ENCODE data around the gene ABHD12.
"Not testable (repeated sequence)": the region's sequence is repeated elsewhere in the genome, so short reads cannot be mapped to it uniquely, and the experiment has no call there.

Gene ABHD12

DNA sequence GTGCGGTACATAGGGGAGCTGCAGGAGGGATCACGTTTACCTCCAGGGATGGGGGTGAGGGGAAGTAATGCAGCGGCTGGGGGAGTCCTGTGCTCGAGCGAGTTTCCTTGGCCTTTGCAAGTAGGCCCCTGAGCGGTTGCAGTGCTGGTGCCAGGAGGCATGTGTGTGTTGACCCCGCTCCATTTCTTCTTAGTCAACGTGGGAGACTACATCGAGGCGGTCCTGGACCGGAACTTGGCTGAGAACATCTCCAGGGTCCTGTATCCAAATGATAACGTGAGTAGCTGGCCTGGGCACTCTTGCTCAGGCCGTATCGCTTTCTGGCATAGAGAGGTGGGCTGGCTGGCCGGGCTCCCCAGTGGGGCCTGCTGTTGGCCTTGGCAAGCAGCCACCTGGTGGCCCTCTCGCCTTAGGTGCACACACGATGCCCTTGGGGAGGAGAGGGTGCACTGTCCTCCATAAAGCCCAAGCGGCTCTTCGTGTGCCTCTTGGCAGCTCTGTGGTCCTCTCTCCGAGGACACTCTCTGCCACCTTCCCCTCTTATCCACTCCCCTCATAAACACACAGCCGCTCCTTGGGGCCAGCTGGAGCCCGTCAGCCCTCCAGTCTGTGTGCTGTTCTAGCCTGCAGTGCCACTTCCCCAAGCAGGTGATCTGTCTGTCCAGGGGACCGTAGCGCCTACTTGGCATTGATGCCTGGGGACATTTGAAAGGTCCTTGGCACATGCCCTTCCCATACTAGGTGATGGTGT lies 113.4 kb downstream of the ABHD12 start:
- DNase-seq (ENCODE audit: low read depth in 2 of 2): no peak

DNA sequence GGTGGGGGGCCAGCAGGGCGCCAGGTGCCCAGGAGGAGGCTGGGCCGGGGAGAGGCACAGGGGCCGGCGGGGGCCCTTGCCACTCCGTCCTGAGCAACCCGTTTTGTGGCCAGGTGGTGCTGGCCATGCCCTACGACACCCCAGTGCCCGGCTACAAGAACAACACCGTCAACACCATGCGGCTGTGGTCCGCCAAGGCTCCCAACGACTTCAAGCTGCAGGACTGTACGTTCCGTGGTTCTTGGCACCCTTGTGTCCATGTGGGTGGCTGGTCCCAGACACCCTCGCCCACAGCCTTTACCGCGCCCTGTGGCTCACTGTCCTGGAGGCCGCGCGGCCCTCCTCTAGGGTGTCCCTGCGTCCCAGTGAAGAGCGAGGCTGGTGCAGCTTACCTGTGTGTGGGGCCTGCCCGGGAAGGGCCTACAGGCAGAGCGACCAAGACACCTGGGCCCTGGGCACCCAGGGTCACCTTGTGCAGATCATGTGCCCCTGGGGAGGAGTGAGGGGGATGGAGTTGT lies 114.0 kb downstream of the ABHD12 start:
- no peak for DNase-seq (ENCODE audit: low read depth in 2 of 2)

DNA sequence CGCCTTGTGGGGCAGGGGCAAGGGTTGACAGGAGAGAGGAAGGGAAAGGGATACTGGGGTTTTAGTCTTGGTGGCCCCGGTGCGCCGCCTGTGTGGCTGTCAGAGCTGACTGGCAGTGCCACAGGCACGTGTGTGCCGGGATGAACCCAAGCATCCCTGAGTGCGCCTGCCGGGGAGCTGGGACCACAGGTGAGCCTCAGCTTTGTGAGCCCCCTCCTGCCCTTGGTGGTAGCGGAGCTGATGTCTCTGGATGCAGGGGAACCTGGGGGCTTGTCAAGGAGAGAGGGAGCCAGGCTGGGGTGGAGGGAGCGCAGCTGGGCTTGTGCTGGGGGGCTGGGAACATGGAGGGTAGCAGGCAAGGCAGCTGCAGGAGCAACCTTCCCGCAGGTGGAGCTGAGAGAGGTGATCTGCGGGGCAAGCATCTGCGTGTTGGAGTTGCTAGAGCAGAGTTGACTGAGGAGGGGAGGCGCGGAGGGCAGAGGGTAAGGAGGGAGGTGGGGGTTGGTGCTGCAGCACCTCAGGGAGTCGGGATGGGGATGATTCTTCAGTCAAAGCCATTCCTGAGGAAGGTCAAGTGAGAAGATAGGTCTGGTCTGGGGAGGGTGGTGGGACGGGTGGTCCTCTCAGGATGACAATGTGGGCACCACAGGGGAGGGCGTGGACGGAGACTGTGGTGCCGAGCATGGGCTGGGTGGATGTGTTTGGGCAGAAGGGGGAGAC lies 114.7 kb downstream of the ABHD12 start:
- DNase-seq (ENCODE audit: low read depth in 2 of 2): no peak

DNA sequence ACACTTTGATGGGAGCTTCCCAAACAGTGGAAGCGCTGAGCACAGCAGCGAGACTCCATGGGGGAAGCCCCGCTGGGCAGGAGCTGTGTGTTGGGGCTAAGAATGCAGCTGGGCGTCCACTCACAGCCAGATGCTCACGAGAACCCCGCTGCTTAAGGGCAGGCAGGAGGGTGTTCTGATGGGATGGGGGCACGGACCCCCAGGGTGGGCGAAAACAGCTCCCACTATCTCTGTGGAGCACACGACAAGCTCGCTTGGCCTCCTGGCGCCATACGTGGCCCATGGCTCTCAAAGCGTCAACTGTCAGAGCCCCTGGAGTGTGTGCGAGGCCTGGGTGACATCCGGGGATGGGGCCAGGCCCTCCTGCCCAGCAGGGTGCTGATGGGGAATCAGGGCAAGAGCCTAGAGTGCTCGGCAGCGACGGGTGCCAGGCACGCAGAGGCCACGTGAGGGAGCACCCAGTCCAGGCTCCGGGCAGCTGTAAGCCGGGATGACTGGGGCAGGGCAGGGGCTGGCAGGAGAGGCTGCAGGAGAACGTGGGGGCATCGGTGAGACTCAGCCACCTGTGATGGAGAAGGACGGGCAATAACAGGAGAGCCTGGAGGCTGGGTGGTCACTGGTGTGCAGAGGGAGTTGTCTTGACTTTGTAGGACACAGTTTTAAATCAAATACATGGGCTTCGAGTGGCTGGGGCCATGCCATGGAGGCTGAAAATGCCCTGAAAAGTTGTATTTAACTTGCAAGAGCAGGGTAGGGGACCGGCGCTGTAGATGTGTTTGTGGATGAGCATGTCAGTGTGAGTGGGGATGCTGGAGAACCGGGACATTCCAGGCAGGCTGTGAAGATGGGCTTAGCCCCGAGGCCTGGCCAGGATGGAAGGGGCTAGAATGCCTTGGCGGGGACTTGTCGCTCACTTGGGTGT lies 115.5 kb downstream of the ABHD12 start:
- DNase-seq (ENCODE audit: low read depth in 2 of 2): no peak

DNA sequence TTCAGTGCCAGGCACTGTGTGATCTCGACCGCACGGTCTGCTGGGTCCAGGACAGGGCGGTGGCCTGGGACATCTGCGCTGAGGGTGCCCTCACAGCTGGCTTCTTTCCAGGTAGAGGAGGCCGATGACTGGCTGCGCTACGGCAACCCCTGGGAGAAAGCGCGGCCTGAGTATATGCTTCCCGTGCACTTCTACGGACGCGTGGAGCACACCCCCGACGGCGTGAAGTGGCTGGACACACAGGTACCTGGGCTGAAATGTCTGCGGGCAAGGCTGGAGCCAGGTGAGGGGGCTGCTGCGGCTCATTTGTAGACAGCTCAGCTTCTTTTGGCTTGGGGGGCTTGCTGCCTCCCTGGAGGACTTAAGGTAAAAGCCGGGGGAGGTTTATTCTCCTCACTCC lies 116.2 kb downstream of the ABHD12 start:
- DNase-seq (ENCODE audit: low read depth in 2 of 2): no peak

DNA sequence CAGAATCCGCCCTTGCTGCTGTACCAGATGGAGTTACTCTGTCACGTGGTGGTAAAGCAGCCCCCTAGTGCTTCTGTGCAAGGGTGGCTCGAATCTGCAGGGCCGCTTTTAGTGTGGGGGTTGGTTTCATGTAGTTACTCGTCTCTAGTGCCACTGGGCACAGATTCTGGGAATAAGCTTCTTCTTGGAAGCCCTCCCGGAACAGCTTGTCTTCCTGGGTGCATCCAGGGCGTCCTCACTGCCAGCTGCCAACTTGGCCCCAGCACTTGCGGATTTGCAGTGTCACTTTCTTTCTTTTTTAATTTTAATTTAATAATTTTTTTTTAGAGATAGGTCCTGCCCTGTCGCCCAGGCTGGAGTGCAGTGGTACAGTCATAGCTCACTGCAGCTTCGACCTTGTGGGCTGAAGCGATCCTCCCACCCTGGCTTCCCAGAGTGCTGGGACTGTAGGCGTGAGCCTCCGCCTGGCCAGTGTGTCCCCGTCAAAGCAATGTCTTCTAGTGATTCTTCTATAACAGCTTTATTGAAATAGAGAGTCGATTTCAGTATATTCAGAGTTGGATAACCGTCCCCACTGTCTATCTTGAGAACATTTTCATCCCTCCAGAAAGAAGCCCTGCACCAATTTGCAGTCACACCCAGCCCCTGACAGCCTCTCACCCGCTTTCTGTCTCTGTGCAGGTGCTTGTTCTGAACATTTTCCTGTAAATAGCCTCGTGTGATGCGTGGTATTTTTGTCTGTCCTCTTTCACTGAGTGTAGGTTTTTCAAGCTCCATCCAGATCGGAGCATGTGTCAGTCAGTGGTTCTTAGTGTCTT lies 116.9 kb downstream of the ABHD12 start:
- DNase-seq (ENCODE audit: low read depth in 2 of 2): no peak

DNA sequence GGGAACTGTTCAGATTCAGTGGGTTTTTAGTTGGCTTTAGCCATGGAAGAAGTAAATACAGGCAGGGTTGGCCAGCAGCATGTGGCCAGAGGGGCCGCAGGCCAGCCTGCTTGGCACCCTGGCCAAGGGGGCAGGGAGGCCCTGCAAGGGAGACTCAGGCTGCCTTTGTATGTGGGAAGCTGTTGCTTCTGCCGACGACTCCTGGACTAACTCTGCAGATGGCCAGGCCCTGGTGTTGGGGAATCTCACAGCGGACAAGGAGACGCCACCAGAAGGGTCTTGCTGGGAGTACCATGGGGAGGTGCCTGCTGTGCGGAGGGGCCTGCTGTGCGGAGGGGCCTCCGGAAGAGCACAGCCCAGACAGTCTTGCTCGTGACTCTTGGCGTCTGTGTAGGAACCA lies 117.6 kb downstream of the ABHD12 start:
- DNase-seq (ENCODE audit: low read depth in 2 of 2): no peak

DNA sequence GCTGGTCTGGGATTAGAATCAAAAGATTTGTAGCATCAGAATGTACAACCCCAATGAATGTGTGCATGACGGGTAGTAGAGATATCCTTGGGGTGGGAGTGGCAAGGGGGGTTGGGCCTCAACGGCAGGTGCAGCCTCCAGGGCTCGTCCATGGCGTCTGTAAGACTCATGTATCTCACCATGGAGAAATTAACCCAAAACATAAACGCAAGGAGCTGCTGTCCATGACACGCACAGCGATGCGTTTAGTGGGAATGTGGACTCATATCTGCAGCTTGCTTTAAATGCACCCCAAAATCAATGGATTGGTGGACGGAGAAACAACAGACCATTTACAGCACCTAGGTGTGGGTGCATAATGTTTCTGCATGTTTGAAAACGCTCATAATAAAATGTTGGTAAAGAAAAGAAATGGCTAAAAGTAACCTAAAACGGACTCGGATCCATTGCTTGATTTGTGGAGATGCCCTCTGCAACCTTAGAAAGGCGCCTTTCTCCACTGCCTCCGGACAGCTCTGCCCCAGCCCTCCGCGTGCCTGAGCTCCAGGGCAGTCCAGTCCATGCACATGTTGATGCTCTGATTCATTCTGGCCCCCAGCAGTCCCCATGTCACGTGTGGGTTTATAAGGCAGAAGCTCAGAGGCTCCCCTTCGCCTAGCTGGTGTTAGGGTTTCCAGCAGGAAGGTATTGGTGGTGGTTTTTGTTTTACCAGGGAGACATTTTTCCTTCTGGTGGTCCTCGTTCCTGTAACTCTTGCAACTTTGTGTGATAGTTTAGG lies 118.2 kb downstream of the ABHD12 start:
- no peak for DNase-seq (ENCODE audit: low read depth in 2 of 2)

DNA sequence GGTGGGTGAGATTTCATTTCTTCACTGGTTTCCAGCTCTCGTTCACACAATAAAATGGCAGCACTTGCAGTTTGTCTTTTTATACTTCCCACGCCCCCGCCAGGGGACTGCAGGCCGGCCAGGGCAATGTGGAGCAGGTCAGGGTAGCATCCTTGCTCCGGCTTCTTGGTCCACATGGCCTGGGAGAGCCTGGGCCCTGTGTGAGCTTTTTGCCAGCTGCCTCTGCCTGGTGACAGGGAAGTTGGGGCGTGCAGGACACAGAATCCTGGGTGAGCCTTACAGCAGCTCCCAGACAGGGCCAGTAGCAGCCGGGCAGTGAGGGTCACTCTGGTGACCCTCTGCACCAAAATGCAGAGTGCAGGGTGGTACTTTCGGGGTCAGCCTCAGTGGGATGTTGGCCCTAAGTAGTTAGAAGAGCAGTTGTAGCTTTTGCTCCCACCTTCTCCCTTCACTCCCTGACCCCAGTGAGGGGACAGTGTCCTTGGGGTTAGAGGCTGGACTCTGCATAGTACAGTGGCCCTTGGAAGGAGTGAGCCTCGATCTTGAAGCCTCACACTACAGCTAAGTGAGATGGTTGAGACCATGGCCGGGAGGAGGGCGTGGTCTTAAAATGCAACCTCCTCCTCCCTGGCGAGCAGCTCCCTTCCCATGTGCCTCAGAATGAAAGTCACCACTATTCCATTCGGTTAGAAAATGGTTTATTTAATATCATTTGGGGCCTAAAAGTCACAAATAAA lies 119.0 kb downstream of the ABHD12 start:
- DNase-seq (ENCODE audit: low read depth in 2 of 2): no peak

DNA sequence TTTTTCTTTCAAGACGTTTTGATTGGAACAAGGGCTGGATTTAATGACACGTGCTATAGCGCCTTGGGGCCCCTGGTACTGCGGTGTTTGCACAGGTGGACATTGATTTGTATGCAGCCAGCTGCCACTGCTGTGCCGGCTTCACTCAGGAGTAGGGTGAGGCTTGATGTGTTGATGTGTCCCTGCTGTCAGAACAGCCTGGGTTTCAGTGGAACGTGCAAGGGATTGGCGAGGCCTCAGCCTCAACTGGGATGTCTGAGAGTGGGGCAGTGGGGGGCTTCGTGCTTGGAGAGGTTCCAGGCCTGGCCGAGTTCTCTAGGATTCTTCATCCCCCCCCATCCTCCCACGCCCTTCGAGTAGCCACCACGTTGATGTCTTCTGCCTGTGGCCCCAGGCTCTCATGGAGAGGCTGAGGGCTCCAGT lies 119.8 kb downstream of the ABHD12 start:
- no peak for DNase-seq (ENCODE audit: low read depth in 2 of 2)

DNA sequence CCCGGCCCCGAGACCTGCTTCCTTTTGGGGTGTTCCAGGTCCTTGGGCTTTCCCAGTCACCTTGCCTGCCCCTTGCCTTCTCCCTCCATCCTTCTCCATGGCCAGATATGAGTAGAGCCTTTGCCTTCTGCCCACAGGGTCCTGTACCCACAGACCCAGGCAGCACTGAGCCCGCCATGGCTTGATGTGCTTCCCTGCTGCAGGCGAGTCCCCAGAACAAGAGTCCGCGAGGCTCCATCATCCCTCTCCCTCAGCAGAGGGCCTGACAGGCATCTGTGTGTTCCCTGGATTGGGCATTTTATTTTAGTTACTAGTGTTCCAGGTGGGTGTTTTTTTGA lies 120.8 kb downstream of the ABHD12 start:
- no peak for DNase-seq (ENCODE audit: low read depth in 2 of 2)

DNA sequence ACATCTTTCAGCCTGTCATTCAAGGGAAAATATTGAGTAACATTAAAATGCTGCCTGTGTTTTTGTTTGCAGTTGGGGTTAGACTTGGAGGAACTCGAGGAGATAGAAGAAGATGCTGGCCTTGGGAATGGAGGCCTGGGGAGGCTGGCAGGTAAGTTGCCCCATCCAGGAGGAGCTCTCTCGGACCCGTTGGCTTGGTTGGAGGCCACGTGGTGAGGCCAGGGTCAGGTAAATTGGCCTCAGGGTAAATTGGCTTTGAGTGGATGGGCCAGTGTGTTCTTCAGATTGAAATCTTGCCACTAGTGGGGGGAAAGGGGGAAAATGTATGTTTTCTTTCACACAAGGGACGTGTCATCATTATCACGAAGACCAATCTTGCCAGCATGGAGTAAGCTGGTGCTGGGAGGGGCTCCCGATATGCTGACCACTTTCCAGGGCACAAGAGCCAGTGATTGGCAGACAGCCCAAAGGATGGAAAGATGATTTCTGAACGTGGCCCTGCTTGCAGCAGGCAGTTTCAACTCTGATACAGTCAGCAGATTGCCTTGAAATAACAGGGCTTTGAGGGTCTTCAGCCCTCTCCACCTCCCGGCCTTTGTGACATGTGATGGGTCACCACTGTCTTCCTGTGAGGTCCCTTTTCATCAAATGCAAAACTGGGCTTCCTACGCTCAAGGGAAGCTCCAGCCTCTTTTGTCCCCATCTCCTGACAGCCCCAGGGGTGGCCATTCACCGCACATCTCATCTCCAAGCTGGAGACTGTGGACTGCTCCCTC lies 121.4 kb downstream of the ABHD12 start:
- DNase-seq (ENCODE audit: low read depth in 2 of 2): no peak

DNA sequence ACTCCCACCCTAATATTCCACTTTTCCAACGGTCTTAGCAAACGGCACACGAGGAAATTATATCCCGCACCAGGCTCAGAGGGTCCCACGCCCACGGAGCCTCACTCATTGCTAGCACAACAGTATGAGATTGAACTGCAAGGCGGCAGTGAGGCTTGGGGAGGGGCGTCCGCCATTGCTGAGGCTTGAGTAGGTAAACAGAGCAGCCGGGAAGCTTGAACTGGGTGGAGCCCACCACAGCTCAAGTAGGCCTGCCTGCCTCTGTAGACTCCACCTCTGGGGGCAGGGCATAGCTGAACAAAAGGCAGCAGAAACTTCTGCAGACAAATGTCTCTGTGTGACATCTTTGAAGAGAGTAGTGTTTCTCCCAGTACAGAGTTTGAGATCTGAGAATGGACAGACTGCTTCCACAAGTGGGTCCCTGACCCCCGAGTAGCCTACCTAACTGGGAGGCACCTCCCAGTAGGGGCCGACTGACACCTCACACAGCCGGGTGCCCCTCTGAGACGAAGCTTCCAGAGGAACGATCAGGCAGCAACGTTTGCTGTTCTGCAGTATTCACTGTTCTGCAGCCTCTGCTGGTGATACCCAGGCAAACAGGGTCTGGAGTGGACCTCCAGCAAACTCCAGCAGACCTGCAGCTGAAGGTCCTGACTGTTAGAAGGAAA lies 129.7 kb downstream of the ABHD12 start:
- DNase-seq (ENCODE audit: low read depth in 2 of 2): not testable (repeated sequence)

DNA sequence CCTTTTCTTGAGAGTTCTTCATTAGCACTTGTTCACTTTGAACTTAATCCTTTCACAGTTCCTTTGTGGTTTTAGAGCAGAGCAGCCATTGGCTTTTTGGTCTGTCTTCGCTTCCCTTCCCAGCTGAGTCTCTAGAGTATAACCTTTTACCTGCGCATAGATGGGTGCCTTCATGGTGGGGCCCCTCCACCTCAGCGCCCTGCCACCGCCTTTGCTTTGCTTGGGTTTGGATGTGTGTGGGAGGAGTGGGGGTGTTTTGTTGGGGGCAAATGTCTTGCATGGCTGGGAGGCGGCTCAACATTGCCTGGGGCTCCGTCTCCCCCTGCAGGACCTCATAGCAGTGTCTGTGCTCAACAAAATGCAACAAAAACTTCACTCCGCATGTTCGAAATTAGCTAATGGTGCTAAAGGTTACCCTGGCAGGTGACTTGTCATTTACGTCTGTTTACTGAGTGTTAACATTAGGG lies 130.8 kb downstream of the ABHD12 start:
- DNase-seq (ENCODE audit: low read depth in 2 of 2): no peak

DNA sequence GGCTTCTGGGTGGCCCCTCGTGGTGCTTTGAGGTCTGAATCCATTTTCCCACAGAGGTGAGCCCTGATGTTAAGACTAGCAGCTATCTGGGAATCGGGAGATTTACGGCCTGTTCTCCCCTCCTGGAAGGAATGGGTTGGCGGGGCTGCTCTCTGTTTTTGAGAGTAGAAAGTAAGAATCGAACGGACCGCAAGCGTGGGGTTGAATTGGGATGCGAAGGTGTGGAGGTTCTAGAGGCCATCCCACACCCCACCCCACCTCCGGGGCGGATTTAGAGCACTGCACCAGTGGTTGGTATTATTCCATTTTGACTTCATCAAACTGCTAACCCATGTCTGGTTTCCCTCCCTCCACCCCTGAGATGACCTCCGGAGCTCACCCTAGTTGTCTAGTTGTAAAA lies 131.3 kb downstream of the ABHD12 start:
- DNase-seq (ENCODE audit: low read depth in 2 of 2): no peak

DNA sequence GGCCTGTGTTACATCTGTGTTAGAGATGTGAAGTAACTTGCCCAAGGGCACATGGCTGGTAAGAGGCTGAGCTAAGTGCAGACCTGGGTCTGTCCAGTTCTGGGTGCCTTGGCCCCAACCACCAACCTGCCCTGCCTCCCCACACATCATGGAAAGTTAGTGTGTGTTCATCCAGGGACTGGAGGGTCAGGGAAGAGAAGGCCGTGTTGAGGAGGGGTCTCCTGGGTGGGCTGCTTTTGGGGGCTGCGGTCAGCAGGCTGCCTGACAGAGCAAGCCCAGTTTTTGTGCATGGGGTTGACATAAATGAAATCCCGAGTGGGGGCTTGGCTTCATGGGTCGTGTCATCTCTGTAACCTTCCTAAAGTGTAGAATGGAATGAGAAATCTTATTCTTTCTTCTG lies 131.8 kb downstream of the ABHD12 start:
- DNase-seq (ENCODE audit: low read depth in 2 of 2): no peak

DNA sequence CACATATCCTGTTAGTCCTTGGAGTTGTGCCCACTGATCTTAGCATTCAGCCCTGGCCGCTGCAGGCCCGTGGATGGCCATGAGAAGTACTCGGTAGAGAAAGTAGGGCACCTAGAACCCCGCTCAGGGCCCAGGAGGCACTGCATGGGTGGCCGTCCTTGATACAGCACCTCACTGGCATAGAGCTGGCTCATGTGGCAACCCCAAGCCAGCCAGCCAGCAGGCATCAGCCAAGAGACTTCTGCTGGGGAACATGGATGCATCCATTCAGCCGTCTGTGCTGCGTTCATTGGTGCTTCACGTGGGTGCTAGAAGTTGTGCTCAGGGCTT lies 132.2 kb downstream of the ABHD12 start:
- DNase-seq (ENCODE audit: low read depth in 2 of 2): no peak

DNA sequence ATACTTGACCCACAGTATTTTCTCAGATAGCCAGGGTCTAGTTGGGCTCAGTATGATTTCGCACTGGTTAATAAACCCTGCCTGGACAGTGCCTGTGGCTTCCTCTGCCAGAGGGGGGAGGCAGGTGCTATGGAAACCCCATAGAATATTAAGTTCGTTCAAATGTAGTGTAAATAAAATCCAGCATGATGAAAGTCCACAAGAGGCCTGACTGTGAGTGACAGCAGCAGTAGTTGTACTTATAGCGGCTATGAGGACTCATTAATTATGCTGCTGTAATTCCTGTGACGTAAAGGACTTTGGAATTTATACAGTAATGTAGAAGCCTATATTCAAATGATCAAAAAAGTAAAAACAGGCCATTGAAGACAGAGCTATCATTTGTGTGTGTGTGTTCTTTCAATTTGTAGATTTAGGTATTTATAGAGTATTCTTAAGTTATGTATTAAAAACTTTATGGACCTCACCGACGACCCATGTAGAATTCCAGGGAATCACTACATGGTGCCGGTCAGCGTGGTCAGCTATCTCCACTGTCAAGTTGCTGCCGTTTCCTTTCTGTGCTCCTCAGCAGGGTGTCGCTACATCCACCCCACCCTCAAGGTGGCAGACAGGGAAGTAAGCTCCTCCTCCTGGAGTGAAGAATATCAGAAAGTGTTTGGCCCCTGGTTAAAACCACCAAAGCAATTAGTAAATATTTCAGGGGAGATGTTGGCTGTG lies 132.7 kb downstream of the ABHD12 start:
- no peak for DNase-seq (ENCODE audit: low read depth in 2 of 2)
